ENCODE data around the gene ADAMTS2. TPM values are rescaled to one million over a fixed set of nuclear protein-coding genes. Genes with fewer than 3 reads are reported as not detected.

Gene ADAMTS2
- total RNA-seq, 4 donors from 2014 or later: 39.5 to 61.9 (median 56.4) TPM

- no peak for TF ChIP-seq CTCF (IDR thresholded peaks at IDR 0.05)
- DNase-seq (ENCODE audit: low spot score) (no peak), ATAC-seq (ENCODE audit: low FRiP score) (no peak)
These were observed 219.3 kb downstream of the ADAMTS2 start for GRCh38 chr5:179125789-179126505.

DNA sequence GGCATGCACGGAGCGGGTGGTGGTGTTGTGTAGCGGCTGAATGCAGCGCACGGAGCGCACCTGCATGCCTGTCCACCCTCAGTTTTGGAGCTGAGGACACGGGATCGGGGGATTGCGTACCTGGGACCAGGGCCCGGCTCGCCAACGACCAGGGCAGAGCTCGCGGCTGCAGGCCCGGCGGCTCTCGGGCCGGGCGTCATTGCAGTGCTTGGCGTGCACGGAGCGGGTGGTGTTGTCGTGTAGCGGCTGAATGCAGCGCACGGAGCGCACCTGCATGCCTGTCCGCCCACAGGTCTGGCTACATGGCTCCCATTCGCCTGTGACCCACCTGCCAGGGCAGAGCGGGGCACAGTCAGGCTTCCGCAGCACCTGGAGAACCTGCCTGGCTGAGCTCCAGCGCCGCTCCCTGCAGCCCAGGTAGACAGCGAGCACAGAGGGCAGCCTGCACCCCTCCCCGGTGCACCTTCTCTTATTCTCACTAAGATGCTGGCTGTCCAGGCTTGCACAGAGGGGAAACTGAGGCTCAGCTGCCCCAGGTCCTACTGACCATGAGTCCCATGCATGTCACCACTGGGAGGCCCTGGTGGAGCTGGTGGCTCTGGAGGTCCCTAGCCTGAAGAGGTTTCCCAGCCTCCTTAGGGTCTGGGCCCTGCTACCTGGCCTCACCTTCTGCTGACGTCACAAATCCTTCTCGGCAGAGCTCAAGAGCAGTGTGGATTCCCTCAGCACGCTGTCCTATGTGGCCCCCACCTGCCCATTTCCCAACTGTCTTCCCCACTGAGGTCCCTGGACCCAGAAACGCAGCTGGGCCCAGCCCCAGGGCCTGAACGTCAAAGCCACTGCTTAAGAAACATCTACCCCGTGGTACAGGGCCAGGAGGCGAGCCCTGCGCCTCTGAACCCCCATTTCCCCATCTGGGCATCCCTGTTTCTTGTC is 220.1 kb downstream of the ADAMTS2 start:
- no peak for TF ChIP-seq CTCF (IDR thresholded peaks at IDR 0.05)
- ATAC-seq (ENCODE audit: low FRiP score) (no peak), DNase-seq (ENCODE audit: low spot score) (no peak)

DNA sequence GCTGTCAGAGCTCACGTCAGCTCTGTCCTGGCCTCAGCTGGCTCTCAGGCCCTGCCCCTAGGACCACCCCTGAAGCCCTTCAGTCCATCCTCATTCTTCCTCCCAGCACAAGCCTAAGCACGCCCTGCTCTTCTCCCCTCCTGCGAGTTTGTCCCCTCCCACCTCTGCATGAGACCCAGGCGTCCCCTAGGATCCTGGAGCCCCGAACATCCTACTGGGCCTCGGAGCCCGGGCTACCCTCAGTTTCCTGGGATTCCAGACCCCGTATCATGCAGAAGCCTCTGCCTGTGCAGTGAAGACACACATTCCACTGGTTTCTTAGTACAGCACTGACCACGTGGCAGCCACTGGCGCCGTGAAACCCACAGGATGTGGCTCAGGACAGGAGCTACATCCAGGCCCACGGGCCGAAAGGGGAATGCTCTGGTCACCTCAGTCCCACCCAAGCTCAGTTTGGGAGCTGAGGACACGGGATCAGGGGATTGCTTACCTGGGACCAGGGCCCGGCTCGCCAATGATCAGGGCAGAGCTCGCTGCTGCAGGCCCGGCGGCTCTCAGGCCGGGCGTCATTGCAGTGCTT is 220.9 kb downstream of the ADAMTS2 start:
- DNase-seq (ENCODE audit: low spot score) (no peak), ATAC-seq (ENCODE audit: low FRiP score) (no peak)
- no peak for TF ChIP-seq CTCF (IDR thresholded peaks at IDR 0.05)

DNA sequence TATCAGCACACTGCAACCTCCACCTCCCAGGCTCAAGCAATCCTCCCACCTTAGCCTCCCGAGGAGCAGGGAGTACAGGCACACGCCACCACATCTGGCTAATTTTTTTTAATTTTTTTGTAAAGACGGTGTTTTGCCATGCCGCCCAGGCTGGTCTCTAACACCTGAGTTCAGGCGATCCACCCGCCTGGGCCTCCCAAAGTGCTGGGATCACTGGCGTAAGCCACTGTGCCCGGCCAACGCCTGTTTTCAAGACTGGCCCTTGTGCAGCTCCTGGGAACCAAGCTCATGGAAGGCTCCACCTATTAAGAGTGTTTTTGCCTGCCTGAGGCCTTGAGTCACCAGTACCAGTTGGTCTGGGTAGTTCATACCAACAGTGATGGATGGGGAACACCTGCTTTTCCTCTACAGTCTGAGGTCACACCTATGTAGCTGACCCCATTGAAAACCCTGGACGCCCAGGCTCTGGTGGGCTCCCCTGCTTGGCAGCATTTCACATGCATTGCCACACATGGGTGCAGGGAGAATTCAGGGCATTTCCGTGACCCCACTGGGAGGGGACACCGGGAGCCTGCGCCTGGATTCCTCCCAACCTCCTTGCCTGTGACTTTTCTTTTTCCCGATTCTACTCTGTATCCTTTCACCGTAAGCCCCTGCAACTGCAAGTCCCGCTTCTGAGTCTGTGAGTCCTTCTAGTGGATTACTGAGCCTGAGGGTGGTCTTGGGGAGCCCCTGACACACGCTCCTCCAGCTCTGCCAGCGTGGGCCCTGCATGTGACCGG is 221.6 kb downstream of the ADAMTS2 start:
- DNase-seq (ENCODE audit: low spot score) (no peak), ATAC-seq (ENCODE audit: low FRiP score) (no peak)
- TF ChIP-seq CTCF (IDR thresholded peaks at IDR 0.05): no peak

DNA sequence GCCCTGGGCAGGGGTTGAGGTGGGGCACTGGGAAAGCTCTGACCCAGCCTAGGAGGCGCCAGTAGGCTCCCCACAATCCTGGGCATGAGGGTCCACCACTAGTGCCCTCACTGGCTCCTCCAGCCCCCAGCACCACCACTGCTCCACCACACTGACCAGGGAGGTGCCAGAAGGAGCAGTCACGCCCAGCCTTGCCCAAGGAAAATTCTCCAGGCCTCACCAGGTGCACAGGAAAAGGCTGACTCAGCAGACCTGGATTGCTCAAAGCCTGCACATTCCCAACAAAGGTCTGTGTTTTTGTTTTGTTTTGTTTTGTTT is 222.2 kb downstream of the ADAMTS2 start:
- DNase-seq (ENCODE audit: low spot score) (no peak), ATAC-seq (ENCODE audit: low FRiP score) (no peak)
- TF ChIP-seq CTCF (IDR thresholded peaks at IDR 0.05): no peak

GRCh38 chr5:179122411-179123108 is 222.7 kb downstream of the ADAMTS2 start:
- DNase-seq (ENCODE audit: low spot score) (no peak), ATAC-seq (ENCODE audit: low FRiP score) (no peak)
- TF ChIP-seq CTCF (IDR thresholded peaks at IDR 0.05): no peak
